GM19395 (cell line): ENCODE measurements around the gene DNMT3B.

Experiments
- ATAC-seq: cut with Tn5 transposase; IDR thresholded peaks from one replicate; pipeline ENCODE4 v1.9.1; 2021; ENCODE audit warnings: mild to moderate bottlenecking, moderate library complexity; ENCODE audit not compliant: unreplicated experiment

The DNMT3B gene

GRCh38 chr20:32820698-32821377 lies 58.7 kb downstream of the DNMT3B start:
- no peak for ATAC-seq

DNA sequence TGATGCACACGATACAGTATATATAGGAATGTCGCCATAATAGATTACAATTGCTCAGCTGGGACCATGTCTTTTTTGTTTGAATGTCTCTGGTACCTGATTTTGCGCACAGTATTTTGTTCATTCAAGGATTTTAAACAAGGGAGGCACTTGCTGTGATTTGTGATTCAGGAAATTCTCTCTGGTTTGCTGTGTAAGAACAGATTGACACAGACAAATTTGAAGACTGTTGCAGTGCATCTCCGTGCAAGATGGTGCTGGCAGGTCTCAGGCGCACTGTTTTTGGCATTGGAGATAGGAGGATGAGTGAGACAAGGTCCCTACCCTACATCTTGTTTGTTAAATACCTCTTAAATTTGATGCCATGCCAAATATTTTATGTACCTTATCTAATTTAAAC lies 60.0 kb downstream of the DNMT3B start:
- ATAC-seq, result no peak

DNA sequence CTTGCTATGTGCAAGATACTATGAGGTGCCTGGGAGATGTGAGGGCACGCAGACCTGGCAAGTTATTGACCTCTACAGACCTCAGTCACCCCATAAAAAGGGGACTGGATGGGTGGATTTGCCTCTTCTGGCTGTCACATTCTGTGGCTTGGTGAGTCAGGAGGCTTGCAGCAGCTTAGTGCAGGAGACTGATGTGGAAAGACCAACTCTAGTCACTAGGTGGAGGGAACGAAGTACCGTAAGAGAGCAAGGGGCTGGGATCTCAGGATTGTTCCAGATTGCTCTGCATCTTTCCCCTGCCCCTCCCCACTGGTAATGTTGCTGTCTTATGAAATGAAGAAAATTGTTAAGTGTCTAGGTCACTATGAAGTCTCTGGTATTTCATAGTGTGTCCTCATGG lies 60.9 kb downstream of the DNMT3B start:
- no peak for ATAC-seq

GRCh38 chr20:32823737-32824588 lies 61.8 kb downstream of the DNMT3B start:
- ATAC-seq, result no peak

DNA sequence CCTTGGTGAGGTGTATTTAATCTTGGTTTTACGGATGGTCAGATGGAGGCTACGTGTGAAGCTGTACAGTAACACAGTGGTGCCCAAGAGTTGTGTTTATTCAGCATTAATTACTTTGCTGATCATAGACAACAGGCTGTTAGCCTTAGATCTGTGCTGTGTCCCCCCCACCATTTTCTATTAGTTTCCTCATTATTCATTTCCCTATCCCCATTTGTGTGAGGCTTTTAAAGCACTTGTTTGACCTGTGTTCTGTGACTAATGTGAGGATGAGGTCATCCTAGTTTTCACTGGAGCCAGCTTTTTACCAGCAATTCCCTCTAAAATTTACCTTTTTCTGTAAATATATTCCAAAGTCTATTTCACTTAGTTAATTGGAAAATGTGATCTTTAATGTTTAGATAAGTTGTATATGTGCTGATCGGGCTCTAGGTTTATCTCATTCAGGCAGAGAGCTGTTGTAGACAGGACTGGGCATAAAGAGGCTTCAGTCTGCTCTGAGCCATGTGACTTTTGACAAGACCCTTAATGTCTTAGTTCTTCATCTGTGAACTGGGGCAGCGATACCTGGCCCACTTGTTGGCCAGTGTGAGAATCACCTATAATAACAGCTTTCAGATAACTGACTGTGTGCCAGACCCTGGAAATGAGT lies 66.0 kb downstream of the DNMT3B start:
- ATAC-seq, result no peak

DNA sequence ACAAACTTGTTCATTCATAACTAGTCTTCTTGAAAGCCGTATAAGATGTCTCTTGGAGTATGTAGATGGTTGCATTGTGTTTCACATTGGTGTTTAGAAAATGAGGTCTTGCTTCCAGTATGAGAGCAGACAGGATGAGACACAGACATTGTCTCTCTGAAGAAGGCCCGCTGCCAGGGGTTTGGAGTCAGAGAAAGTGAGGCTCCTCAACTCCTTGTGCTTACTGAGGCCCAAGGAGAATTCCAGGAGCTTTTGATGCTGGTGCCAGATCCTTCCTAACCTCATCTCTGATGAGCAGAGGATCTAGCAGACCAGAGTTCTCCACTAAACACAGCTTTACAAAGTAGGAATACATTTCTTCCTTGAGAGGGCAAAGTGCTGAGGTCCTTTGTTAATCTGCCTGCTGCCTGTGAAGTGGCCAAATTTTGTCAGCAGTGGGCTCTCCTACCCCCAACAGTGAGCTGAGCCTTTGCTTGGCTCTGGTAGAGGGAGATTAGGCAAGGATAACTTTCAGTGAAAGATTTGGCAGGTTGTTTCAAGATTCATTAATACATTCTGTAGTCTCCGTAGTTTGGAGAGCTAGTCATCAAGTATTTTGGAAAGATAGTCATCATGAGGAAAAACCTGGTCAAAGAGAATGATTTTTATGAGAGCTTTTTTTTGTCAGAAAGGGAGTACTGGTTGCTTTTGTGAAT lies 67.3 kb downstream of the DNMT3B start:
- no peak for ATAC-seq

- no peak for ATAC-seq
These were observed 68.3 kb downstream of the DNMT3B start for GRCh38 chr20:32830437-32830836.

DNA sequence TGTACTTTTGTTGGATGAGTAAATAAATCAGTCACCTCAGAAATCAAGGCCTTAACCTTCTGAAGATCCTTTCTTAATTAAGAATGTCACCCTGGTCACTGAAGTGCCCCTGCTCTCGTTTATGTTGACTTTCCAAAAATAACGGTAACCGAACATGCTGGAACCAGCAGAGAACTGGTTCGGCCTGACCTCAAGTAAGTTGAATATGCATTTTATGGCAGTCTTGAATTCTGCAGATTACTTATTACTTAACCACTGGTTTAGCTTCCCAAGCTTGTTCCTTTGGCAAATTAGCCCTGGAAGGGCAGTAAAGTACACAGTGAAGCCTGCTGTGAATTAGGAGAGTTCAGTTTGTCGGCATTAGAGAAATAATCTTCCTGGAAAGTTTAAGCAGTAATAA lies 69.8 kb downstream of the DNMT3B start:
- ATAC-seq, result no peak

- no peak for ATAC-seq
These were observed 70.5 kb downstream of the DNMT3B start for GRCh38 chr20:32832664-32833063.

- ATAC-seq, result no peak
These were observed 72.8 kb downstream of the DNMT3B start for GRCh38 chr20:32834972-32835371.

DNA sequence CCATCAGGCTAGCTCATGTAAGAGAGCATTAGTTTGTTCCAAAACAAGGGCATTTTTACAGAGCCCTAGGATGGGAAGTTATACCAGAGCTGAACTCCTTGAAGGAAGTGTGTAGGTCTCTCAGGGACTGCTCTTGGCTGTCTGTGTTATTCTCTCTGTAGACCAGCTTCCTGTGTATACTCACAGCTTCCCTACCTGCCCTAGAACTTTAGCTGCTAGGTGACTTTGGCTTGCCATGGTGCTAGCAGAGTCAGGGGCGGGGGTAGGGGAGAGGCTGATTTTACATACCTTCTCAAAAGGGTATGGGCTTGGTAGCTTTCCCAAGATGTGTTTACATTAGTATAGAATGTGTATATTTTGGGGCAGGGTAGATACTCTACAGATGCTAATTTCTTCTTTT lies 75.0 kb downstream of the DNMT3B start:
- no peak for ATAC-seq

GRCh38 chr20:32839227-32839981 lies 77.2 kb downstream of the DNMT3B start:
- ATAC-seq, result no peak

GRCh38 chr20:32839982-32840285 lies 77.7 kb downstream of the DNMT3B start:
- no peak for ATAC-seq

DNA sequence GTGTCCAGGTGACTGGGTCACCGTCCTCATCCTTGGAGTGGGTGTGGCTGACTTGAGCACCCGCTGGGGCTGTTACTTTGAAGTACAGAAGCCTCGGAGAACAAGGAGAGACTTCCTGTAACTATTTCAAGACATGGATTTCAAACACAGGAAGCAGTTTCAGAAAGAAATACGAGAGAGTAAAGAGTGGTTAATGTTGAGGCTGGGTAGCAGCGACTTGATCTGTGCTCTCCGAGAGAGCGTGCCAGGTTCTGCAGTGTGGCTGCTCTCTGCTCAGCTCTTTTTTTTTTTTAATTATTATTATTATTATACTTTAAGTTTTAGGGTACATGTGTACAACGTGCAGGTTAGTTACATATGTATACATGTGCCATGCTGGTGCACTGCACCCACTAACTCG lies 79.0 kb downstream of the DNMT3B start:
- ATAC-seq, result no peak

DNA sequence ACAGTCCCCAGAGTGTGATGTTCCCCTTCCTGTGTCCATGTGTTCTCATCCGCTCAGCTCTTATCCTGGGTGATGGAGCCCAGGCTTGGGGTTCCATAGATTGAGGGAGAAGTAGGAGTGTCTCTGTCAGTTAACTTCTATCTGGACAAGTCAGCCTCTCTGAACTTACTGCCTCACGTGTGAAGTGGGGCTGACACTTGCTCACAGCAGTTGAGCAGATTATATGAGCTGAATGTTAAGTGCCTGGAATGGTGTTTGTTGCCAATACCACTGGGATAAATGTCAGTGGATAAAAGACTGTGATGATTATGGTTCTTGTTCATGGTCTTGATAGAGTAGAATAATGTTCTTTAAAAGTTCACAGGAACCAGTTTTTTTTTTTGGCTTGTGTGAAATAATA lies 79.4 kb downstream of the DNMT3B start:
- ATAC-seq, result no peak

DNA sequence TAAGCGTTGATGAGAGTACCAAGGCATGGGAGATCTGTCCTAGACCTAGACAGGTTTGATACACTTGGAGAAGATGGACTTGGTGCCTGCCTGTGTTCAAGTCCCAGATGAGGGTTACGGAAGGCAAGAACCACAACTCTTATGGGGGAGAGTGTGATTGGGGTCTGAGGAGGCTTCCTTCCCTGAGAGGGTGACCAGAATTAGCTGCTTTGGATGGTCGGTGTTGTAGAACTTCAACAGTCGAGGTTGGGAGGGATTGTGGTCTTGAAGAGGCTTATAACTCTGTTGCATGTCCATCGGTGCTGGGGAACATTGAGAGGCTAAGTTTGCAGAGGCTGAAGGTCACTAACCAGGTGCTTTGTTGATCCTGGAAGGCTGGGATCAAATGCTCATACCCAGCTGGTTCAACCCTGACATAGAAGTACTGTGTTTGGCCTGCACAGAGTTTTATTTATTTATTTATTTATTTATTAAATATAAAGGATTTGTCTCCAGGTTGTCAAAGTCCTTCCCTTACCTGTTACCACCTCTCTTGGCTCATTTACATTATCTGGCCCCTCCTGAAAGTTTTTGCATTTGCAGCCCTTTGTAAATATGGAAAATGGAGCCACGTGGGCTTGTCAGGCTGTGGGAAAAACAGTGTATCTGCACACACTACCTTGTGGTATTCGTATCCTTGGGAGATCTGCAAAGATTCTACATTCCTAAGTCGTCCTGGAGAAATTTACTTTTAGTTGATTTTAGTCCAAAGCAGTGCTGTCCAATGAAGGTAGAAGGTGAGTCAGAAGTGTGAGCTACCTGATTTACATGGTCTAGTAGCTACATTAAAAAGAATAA lies 80.7 kb downstream of the DNMT3B start:
- no peak for ATAC-seq

DNA sequence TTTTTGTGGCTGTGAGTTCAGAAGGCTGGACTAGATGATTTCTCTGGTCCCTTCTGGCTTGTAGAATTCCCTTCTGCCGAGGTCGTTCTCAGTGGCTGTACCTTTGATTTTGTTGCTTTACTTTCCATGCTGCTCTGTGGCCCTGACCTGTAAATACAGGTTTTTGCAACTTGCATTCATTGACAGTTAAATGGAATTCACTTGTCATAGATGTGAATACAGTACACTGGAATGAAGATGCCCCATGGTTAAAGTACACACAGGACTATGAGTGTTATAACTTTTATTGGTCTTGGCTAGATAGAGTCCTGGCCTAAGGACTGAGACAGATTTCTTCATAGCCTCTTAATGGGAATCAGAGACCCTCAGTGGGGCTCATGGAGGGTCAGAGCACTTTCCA lies 83.6 kb downstream of the DNMT3B start:
- ATAC-seq, result no peak

GRCh38 chr20:32846852-32847251 lies 84.7 kb downstream of the DNMT3B start:
- ATAC-seq, result no peak

DNA sequence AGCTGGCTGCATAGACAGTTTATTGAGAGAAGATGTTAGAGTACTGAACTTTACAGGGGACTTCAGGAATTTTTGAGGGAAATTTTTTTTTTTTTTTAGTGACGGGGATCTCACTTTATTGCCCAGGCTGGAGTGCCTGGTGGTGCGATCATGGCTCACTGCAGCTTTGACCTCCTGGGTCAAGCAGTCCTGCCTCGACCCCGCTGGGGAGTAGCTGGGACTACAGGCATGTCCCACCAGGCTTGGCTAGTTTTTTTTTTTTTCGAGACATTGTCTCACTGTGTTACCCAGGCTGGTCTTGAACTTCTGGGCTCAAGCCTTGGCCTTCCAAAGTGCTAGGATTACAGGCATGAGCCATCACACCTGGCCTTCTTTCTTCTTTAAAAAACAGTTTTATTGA lies 85.8 kb downstream of the DNMT3B start:
- no peak for ATAC-seq

DNA sequence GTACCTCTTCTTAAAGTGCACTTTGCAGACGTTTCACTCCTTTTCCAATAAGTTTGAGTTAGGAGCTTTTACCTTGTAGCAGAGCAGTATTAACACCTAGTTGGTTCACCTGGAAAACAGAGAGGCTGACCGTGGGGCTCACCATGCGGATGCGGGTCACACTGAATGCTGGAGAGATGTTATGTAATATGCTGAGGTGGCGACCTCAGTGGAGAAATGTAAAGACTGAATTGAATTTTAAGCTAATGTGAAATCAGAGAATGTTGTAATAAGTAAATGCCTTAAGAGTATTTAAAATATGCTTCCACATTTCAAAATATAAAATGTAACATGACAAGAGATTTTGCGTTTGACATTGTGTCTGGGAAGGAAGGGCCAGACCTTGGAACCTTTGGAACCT lies 86.7 kb downstream of the DNMT3B start:
- ATAC-seq, result no peak
